ENCODE data around the gene DNAJA2. TPM values are rescaled to one million over a fixed set of nuclear protein-coding genes. Genes with fewer than 3 reads are reported as not detected.

Gene DNAJA2
- total RNA-seq, 1 donor from 2014 or later: 76.1 TPM

DNA sequence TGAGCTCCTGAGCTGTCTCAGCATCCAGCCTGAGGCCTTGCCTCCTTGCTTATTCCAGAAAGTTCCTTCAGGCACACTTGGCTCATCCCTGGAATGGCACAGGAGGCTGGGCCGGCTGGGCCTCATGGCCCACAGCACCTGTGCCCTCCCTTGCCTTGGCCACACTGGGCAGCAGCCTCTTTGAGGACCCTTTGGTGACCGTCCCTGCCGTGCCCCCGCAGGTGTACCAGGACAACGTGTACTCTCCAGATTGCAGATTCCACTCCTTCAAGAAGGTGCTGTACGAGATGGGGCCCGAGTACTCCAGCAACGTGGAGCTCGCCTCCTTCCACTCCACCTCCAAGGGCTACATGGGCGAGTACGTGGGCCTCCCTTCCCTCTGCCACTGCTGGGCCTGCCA is 55.1 kb downstream of the DNAJA2 start:
- no peak for FAIRE-seq
- H4K20me1 ChIP-seq (ENCODE audit: insufficient read depth, low read length): peaks cover 8% of the 10 kb centered on the region
- Mint-ChIP-seq H3K27me3 (ENCODE audit: low read depth, unreplicated experiment) (no peaks in the 10 kb centered on the region), H3K4me1 (ENCODE audit: low read depth, unreplicated experiment) (peaks cover 2% of the 10 kb centered on the region), H3K36me3 (ENCODE audit: low read depth, unreplicated experiment) (peaks cover 46% of the 10 kb centered on the region), H3K9me3 (ENCODE audit: unreplicated experiment) (no peaks in the 10 kb centered on the region), H3K4me3 (ENCODE audit: unreplicated experiment) (no peak overlapping the region), H3K27ac (ENCODE audit: unreplicated experiment) (no peak overlapping the region)
- no peaks in the 10 kb centered on the region for H3K4me1 ChIP-seq (ENCODE audit: insufficient read depth, low read length)
- H3K9ac ChIP-seq (ENCODE audit: low read length): no peak overlapping the region
- H3K79me2 ChIP-seq (ENCODE audit: insufficient read depth, low read length): no peaks in the 10 kb centered on the region
- H3K27me3 ChIP-seq (ENCODE audit: insufficient read depth, low read length): no peaks in the 10 kb centered on the region
- H3K27ac ChIP-seq (ENCODE audit: low read depth, low read length): no peak overlapping the region
- peaks cover 20% of the 10 kb centered on the region for H3K36me3 ChIP-seq (ENCODE audit: insufficient read depth, low read length)
- no peaks in the 10 kb centered on the region for H3K9me3 ChIP-seq (ENCODE audit: insufficient read depth, low read depth, low read length)
- no peak overlapping the region for H3K4me2 ChIP-seq (ENCODE audit: low read length)
- H3K4me3 ChIP-seq (ENCODE audit: insufficient read depth, low read depth, low read length): no peak overlapping the region
- no peak for DNase-seq (ENCODE audit: low read depth)
- TF ChIP-seq, protein P1, sequence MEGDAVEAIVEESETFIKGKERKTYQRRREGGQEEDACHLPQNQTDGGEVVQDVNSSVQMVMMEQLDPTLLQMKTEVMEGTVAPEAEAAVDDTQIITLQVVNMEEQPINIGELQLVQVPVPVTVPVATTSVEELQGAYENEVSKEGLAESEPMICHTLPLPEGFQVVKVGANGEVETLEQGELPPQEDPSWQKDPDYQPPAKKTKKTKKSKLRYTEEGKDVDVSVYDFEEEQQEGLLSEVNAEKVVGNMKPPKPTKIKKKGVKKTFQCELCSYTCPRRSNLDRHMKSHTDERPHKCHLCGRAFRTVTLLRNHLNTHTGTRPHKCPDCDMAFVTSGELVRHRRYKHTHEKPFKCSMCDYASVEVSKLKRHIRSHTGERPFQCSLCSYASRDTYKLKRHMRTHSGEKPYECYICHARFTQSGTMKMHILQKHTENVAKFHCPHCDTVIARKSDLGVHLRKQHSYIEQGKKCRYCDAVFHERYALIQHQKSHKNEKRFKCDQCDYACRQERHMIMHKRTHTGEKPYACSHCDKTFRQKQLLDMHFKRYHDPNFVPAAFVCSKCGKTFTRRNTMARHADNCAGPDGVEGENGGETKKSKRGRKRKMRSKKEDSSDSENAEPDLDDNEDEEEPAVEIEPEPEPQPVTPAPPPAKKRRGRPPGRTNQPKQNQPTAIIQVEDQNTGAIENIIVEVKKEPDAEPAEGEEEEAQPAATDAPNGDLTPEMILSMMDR (IDR thresholded peaks at IDR 0.05; ENCODE audit: insufficient read depth, low read depth, low read length): no peak
- no peak for TF ChIP-seq EZH2 (IDR thresholded peaks at IDR 0.05; ENCODE audit: insufficient read depth, low read length)
- no peak overlapping the region for H2AFZ ChIP-seq (ENCODE audit: low read depth, low read length)

DNA sequence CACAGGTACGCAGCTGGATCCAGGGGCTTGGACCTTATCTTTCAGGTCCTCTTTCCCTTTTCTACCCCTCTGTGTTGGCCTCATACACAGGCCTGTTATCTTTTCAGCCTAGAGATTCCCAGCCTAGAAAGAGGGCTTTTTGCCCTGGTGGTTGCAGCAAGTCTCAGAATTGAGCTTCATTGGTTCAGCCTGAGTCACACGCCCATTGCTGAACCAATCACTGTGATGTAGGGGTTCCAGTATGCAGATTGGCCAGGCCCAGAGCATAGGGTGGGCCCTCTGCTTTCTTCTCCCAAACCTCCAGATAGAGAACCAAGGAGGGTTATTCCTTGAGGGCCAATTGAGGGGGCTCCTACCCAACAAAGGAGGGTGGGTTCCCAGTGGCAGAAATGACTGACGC is 56.5 kb downstream of the DNAJA2 start:
- DNase-seq (ENCODE audit: low read depth): no peak
- peaks cover 8% of the 10 kb centered on the region for H4K20me1 ChIP-seq (ENCODE audit: insufficient read depth, low read length)
- peaks cover 26% of the 10 kb centered on the region for H3K36me3 ChIP-seq (ENCODE audit: insufficient read depth, low read length)
- H3K27ac ChIP-seq (ENCODE audit: low read depth, low read length): no peak overlapping the region
- no peak overlapping the region for H3K4me3 Mint-ChIP-seq (ENCODE audit: unreplicated experiment)
- H3K9ac ChIP-seq (ENCODE audit: low read length): no peak overlapping the region
- H3K79me2 ChIP-seq (ENCODE audit: insufficient read depth, low read length): no peaks in the 10 kb centered on the region
- H3K9me3 Mint-ChIP-seq (ENCODE audit: unreplicated experiment): no peaks in the 10 kb centered on the region
- no peak for FAIRE-seq
- H3K4me1 Mint-ChIP-seq (ENCODE audit: low read depth, unreplicated experiment): peaks cover 2% of the 10 kb centered on the region
- peaks cover 42% of the 10 kb centered on the region for H3K36me3 Mint-ChIP-seq (ENCODE audit: low read depth, unreplicated experiment)
- H2AFZ ChIP-seq (ENCODE audit: low read depth, low read length): no peak overlapping the region
- H3K27ac Mint-ChIP-seq (ENCODE audit: unreplicated experiment): no peak overlapping the region
- no peak overlapping the region for H3K4me3 ChIP-seq (ENCODE audit: insufficient read depth, low read depth, low read length)
- H3K27me3 ChIP-seq (ENCODE audit: insufficient read depth, low read length): no peaks in the 10 kb centered on the region
- H3K4me2 ChIP-seq (ENCODE audit: low read length): no peak overlapping the region
- TF ChIP-seq, protein P1 (IDR thresholded peaks at IDR 0.05; ENCODE audit: insufficient read depth, low read depth, low read length): no peak
- no peak for TF ChIP-seq EZH2 (IDR thresholded peaks at IDR 0.05; ENCODE audit: insufficient read depth, low read length)
- H3K9me3 ChIP-seq (ENCODE audit: insufficient read depth, low read depth, low read length): no peaks in the 10 kb centered on the region
- no peaks in the 10 kb centered on the region for H3K27me3 Mint-ChIP-seq (ENCODE audit: low read depth, unreplicated experiment)
- no peaks in the 10 kb centered on the region for H3K4me1 ChIP-seq (ENCODE audit: insufficient read depth, low read length)

DNA sequence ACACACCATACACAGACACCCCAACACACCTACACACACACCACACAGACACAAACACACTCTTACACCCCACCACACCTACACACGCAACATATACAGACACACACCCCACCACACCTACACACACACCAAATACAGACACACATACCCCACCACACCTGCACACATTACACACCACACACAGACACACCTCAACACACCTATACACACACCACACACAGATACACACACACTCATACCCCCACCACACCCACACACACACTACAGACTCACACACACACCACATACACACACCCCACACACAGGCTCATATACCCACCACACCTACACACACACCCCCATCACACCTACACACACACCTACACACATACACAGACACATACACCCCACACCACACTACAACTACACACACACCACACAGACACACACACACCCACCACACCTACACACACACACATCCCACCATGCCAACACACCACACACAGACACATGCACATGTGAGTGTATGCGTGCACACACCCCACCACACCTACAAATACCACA is 57.9 kb downstream of the DNAJA2 start:
- Histone ChIP-seq H4K20me1 (ENCODE audit: insufficient read depth, low read length) (peaks cover 8% of the 10 kb centered on the region), H3K9ac (ENCODE audit: low read length) (no peak overlapping the region), H2AFZ (ENCODE audit: low read depth, low read length) (no peak overlapping the region), H3K36me3 (ENCODE audit: insufficient read depth, low read length) (peaks cover 29% of the 10 kb centered on the region), H3K27me3 (ENCODE audit: insufficient read depth, low read length) (no peaks in the 10 kb centered on the region), H3K27ac (ENCODE audit: low read depth, low read length) (no peak overlapping the region), H3K4me2 (ENCODE audit: low read length) (no peak overlapping the region), H3K9me3 (ENCODE audit: insufficient read depth, low read depth, low read length) (no peaks in the 10 kb centered on the region), H3K79me2 (ENCODE audit: insufficient read depth, low read length) (no peaks in the 10 kb centered on the region), H3K4me1 (ENCODE audit: insufficient read depth, low read length) (no peaks in the 10 kb centered on the region), H3K4me3 (ENCODE audit: insufficient read depth, low read depth, low read length) (no peak overlapping the region)
- no peaks in the 10 kb centered on the region for H3K27me3 Mint-ChIP-seq (ENCODE audit: low read depth, unreplicated experiment)
- H3K27ac Mint-ChIP-seq (ENCODE audit: unreplicated experiment): no peak overlapping the region
- no peak for TF ChIP-seq EZH2 (IDR thresholded peaks at IDR 0.05; ENCODE audit: insufficient read depth, low read length)
- TF ChIP-seq, protein P1 (IDR thresholded peaks at IDR 0.05; ENCODE audit: insufficient read depth, low read depth, low read length): no peak
- DNase-seq (ENCODE audit: low read depth) (no peak), FAIRE-seq (no peak)
- no peaks in the 10 kb centered on the region for H3K9me3 Mint-ChIP-seq (ENCODE audit: unreplicated experiment)
- H3K4me3 Mint-ChIP-seq (ENCODE audit: unreplicated experiment): no peak overlapping the region
- H3K4me1 Mint-ChIP-seq (ENCODE audit: low read depth, unreplicated experiment): peaks cover 2% of the 10 kb centered on the region
- peaks cover 42% of the 10 kb centered on the region for H3K36me3 Mint-ChIP-seq (ENCODE audit: low read depth, unreplicated experiment)
